H54 (cell line): ENCODE results near the gene OR51B2.
"Not testable (repeated sequence)": the region's sequence is repeated elsewhere in the genome, so short reads cannot be mapped to it uniquely, and the experiment has no call there.

Source experiments
- DNase-seq: peaks from one replicate; pipeline ENCODE4 v3.0.0; 2011; ENCODE audit warnings: low spot score, mixed read lengths; ENCODE audit not compliant: insufficient read length
- FAIRE-seq: peaks from 3 replicates; lab custom pipeline; 2011; peaks lifted over from hg19 to GRCh38; lab: Jason Lieb, UNC
- POLR2A ChIP-seq: IDR thresholded peaks from 2 replicates; pipeline ENCODE4 v1.6.1; 2011; ENCODE audit warnings: low read depth, mild to moderate bottlenecking, low read length

OR51B2 gene

DNA sequence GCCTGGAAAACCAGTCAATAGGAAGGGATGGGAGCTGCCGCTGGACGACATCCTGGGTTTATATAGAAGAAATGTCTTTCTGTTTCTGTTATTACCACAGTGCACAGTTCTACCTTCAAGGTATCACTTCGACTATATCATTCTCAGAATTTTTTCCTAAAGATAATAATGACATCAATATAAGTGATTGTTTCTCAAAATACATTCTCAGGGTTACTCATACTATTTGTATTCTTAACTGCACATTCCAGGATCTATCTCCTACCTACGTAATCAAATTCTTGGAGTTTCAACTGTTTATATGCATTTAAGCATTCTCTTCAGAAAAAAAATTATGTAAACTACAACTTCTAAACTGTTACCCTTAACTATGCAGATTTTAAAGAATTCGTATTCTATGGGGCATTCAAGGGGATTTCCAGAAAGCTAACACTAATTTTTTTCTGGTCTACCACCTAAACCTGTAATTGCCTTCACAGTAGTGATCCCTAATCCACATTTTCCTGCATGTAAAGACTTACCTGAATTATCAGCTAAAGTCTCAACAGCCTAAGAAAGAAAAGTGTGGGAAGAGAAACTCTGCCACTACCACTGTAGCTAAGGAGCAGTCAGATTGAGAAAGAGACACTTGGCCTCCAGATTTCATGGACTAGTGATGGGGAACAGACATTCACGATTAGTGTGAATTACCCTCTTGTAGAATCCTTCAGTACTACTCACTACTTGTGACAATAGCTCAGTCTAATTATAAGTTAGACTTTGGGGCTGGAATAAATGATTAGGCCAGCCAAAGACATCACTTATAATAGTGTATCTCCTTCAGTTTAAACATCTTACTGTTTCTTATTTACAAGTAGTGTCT lies 19.6 kb upstream of the OR51B2 start, which contains the start of gene OR51B5:
OR51B5 (minus strand) TSS at position 51 of the 862 bp plus-strand sequence; CDS start at position 51, 0 bp downstream.
- peak; percentile 23 for FAIRE-seq

DNA sequence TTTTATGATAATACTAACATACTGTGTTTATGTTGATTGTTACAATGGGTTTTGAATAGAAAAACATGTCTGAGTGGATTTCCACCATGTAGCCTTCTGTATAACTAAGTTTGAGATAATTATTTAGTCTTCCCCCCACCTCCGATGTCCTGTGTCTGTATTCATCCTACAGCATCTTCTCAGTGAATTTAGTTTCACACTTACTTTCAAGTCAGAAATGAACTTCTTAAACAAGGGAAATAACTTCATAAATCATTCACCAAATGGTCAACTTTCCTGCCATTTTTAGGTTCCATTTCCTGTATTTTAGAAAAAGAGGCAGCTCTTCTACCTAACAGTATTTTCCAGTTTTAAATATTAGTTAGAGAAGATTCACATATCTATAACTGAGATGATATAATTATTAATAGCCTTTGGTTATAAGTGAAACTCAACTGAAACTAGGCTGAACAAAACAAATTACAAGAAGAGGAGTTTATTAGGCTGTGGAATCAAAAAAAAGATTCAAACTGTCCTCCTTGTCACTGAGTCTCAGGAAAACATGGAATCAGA lies 15.8 kb upstream of the OR51B2 start:
- FAIRE-seq (peak; percentile 48), DNase-seq (no peak)
- no peak for TF ChIP-seq POLR2A

More for the DNA sequence above, 19.6 kb upstream of the OR51B2 start, which contains the start of gene OR51B5:
- no peak for TF ChIP-seq POLR2A
- no peak for DNase-seq

- not testable (repeated sequence) for DNase-seq, FAIRE-seq
Measured at GRCh38 chr11:5337253-5337652, 13.2 kb upstream of the OR51B2 start.

DNA sequence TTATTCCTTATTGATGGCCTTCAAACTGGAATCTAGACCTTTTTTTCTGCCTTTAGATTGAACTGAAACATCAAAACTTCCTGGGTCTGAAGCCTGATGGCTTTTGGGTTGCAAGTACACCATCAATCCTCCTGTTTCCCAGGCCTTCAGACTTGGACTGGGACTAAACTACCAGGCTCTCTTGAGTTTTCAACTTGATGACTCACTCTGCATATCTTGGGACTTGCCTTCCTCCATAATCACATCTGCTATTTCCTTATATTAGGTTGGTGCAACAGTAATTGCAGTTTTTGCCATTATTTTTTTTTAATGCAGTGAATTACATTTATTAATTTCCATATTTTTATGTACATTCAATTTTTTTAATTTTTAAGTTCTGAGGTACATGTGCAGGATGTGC lies 12.2 kb upstream of the OR51B2 start:
- FAIRE-seq (peak; percentile 76), DNase-seq (no peak)
- no peak for TF ChIP-seq POLR2A

DNA sequence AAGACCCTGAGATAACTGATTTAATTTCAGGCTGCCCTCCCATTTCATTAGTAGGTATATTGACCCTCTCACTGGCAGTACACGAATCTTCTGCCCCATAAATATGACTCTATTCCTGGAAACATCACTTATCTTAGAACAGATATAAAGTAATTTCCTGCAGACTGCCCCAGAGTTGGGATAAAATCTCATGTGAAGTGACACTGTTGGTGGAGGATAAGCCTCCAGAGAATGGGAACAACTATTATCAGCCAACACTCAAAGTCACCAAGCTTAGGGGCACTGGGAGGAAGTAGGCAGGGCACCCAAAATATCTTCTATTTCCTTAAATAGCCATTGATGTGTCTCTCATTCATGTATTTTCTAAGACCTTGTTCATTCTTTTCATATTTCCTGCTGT lies 11.1 kb upstream of the OR51B2 start:
- no peak for FAIRE-seq
- DNase-seq: no peak
- TF ChIP-seq POLR2A: no peak

DNA sequence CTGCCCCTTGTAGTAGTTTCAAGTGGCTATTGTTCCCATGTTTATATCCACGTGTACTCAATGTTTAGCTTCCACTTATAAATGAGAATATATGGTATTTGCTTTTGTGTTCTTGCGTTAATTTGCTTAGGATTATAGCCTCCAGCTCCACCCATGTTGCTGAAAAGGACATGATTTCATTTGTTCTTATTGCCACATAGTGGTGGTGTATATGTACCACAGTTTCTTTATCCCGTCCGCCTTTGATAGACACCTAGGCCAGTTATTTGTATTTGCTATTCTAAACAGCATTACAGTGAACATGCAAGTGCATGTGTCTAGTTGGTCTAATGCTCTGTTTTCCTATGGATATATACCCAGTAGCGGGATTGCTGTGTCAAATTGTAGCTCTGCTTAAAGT lies 6.8 kb downstream of the OR51B2 start:
- DNase-seq: no peak
- TF ChIP-seq POLR2A: no peak
- peak; percentile 75 for FAIRE-seq

DNA sequence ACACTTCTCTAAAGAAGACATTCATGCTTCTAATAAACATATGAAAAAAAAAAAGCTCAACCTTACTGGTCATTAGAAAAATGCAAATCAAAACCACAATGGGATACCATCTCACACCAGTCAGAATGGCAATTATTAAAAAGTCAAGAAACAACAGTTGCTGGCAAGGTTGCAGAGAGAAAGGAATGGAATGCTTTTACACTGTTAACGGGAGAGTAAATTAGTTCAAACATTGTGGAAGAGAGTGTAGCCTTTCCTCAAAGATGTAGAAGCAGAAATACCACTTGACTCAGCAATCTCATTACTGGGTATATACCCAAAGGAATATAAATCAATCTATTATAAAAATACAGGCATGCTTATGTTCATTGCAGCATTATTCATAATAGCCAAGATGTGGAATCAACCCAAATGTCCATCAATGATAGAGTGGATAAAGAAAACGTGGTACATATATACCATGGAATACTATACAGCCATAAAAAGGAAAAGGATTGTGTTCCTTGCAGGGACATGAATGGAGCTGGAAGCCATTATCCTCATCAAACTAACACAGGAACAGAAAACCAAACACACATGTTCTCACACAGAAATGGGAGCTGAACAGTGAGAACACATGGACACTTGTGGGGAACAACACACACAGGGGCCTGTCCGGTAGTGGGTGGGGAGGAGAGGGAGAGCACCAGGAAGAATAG lies 10.6 kb downstream of the OR51B2 start:
- not testable (repeated sequence) for DNase-seq
- FAIRE-seq: peak; percentile 6

DNA sequence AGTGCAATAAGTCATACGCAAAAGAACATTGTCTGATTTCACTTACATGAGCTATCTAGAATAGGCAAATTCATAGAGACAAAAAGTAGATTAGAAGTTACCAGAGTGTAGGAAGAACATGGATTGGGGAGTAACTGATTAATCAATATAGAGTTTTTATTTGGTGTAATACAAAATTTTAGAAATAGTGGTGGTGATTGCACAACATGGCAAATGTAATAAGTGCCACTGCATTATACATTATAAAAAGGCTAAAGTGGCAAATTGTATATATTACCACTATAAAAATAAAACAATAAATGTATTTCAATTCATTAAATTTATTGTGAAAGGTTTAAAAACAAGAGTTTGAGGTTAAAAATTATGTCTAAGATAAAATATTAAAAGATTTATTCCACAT lies 13.7 kb downstream of the OR51B2 start:
- no peak for TF ChIP-seq POLR2A
- no peak for DNase-seq
- no peak for FAIRE-seq

DNA sequence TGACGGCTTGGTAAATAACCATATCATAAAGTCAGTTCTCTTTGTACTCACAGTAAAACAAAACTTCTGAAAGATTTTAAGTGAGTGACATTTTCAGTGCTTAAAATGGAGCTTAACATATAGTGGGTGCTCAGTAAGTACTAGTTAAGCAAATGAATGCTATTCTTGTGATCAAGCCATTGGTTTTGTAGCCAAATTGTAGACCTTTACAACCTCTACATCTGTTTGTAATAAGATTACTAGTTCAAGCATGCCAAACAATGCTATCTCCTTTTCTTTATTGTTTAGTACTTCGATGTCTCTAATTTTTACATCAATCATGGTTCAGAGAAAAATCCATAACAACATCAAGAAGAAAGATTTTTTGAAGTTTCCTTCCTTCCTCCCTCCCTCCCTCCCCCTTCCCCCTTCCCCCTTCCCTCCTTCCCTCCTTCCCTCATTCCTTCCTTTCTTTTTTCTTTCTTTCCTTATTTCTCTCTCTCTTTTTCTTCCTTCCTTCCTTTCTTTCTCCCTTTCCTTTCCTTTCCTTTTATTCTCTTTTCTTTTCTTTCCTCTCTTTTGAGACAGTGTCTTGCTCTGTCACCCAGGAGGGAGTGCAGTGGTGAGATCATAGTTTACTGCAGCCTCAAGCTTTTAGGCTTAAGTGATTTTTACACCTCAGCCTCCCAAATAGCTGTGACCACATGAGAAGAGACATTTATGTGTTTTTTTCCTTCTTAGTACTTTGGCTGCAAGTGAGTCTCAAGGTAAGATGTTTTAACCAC lies 16.7 kb downstream of the OR51B2 start:
- no peak for TF ChIP-seq POLR2A
- DNase-seq (no peak), FAIRE-seq (peak; percentile 57)

DNA sequence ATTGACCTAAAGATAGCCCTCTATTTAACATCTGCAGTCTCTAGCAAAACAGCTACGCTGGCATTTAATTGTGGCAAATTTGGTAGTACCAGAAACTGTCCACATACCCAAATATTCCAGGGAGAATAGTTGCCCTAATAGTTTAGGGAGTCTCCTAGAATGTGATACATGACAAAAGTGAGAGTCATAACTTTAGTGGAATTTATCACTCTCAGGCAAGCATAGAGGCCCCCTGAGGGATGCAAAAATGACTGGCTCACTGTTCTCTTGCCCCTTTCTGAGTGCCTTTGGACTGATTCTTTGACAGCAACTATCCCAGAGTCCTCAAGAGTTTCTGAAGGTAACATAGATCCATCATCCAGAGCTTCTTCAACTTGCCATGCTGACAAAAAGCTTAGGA lies 20.1 kb downstream of the OR51B2 start:
- no peak for TF ChIP-seq POLR2A
- FAIRE-seq (peak; percentile 38), DNase-seq (no peak)

DNA sequence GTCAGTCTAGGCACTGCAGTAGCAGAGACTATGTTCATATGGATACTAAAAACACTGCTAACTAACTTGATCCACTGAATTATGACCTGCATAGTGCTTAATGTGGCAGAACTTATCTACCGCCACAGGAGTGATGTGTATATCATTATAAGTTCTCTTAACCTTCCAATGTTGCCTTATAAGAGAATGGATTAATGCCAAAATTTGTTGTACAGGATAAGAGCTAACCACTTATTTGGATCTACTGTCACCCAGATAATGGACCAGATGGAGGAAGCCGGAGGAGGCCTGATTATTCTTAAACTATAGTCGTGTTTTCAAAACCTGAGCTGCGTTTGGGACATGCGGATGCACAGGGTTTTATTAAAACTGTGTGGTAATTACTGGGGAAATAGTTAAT lies 20.5 kb downstream of the OR51B2 start:
- FAIRE-seq (no peak), DNase-seq (no peak)
- TF ChIP-seq POLR2A: no peak

- DNase-seq: no peak
- FAIRE-seq: no peak
- no peak for TF ChIP-seq POLR2A
Measured at GRCh38 chr11:5301846-5302245, 22.3 kb downstream of the OR51B2 start, which contains the start of gene OR51B4. Gene OR51B4 (minus strand): TSS chr11:5301946. CDS start chr11:5301946, 0 bp downstream.

GRCh38 chr11:5300251-5300650 lies 23.8 kb downstream of the OR51B2 start:
- FAIRE-seq: peak; percentile 82
- DNase-seq: no peak

GRCh38 chr11:5298451-5298850 lies 25.6 kb downstream of the OR51B2 start:
- TF ChIP-seq POLR2A: no peak
- FAIRE-seq: peak; percentile 57
- DNase-seq: no peak

More at GRCh38 chr11:5300251-5300650, 23.8 kb downstream of the OR51B2 start:
- TF ChIP-seq POLR2A: no peak
